Tibial nerve (tissue), 4 donors: ENCODE data around the gene ARPC5L. TPM values are rescaled to one million over a fixed set of nuclear protein-coding genes. Genes with fewer than 3 reads are reported as not detected.
A peak's percentile ranks its signal among the peaks of the same experiment; 100 is the strongest.

Experiments
- DNase-seq, 2 donors: peaks; one replicate each; pipeline ENCODE4 v3.0.0-alpha.2; 2019; ENCODE audit warnings: low spot score in 2 of 2
- H3K27ac ChIP-seq, 4 donors: fragments of 200-600 bp; sonication (generic) in 3 of 4; one replicate each; pipeline ENCODE4 v1.5.1; 2017 to 2019; ENCODE audit warnings: mild to moderate bottlenecking in 1 of 4
- H3K27me3 ChIP-seq, 2 donors: fragments of 200-600 bp; sonication (generic) in 1 of 2; one replicate each; pipeline versions ENCODE4 v1.5.1 to v1.6.0; 2017 to 2019
- H3K36me3 ChIP-seq, 3 donors: fragments of 200-600 bp; sonication (generic); one replicate each; pipeline ENCODE4 v1.5.1; 2018 to 2019
- H3K4me1 ChIP-seq, 4 donors: fragments of 200-600 bp; sonication (generic) in 3 of 4; one replicate each; pipeline ENCODE4 v1.5.1; 2017 to 2019
- H3K4me3 ChIP-seq, 4 donors: fragments of 200-600 bp; sonication (generic) in 3 of 4; one replicate each; pipeline ENCODE4 v1.5.1; 2017 to 2019; ENCODE audit warnings: mild to moderate bottlenecking in 1 of 4, moderate library complexity in 1 of 4
- H3K9me3 ChIP-seq, 4 donors: fragments of 200-600 bp; sonication (generic) in 3 of 4; one replicate each; pipeline ENCODE4 v1.5.1; 2017 to 2019
- CTCF ChIP-seq, 5 experiments: fragments of 200-600 bp in 3 of 5; fragments of 450-650 bp in 2 of 5; sonication (generic) in 3 of 5; IDR thresholded peaks; one replicate each; pipeline ENCODE4 v1.5.1; 2016 to 2019; ENCODE audit warnings: antibody characterized with exemption in 5 of 5, mild to moderate bottlenecking in 3 of 5, moderate library complexity in 2 of 5
- EP300 ChIP-seq, 2 donors: sonication (generic); formaldehyde crosslinking; IDR thresholded peaks; one replicate each; pipeline ENCODE4 v1.6.1; 2017; ENCODE audit warnings: antibody characterized with exemption in 2 of 2, mild to moderate bottlenecking in 1 of 2
- POLR2A ChIP-seq, 2 donors: fragments of 450-650 bp; IDR thresholded peaks; one replicate each; pipeline ENCODE4 v1.6.1; 2017; ENCODE audit warnings: antibody characterized with exemption in 2 of 2, mild to moderate bottlenecking in 2 of 2, moderate library complexity in 2 of 2
- WGBS, 2 donors: methylation state at CpG; one replicate each; pipeline ENCODE4 v1.1.5; 2018; 5-methylcytosine and 5-hydroxymethylcytosine counted together
- total RNA-seq, 4 donors: library from RNA; depleted of rRNA; stranded (reverse); fragments of >200 nt; gene quantifications; one replicate each; pipeline ENCODE4 v1.1.0, GENCODE V29; 2016

ARPC5L gene
- total RNA-seq, 4 donors from 2014 or later: 21.6 to 25.3 (median 24.2) TPM

- no peak for DNase-seq
These were observed 46.3 kb upstream of the ARPC5L start for GRCh38 chr9:124815601-124816000.

GRCh38 chr9:124818431-124819281 is 43.3 kb upstream of the ARPC5L start:
- Histone ChIP-seq H3K4me3 (no peak overlapping the region), H3K27me3 (no peaks in the 10 kb centered on the region), H3K4me1 (peaks cover 0 to 27% (median 12%) of the 10 kb centered on the region in 4 donors), H3K9me3 (no peaks in the 10 kb centered on the region), H3K27ac (peak overlapping the region in 2 of 4 donors; percentile 11 to 60), H3K36me3 (no peaks in the 10 kb centered on the region)
- TF ChIP-seq EP300 (IDR thresholded peaks at IDR 0.05): no peak
- TF ChIP-seq CTCF (IDR thresholded peaks at IDR 0.05): no peak
- no peak for TF ChIP-seq POLR2A (IDR thresholded peaks at IDR 0.05)
- 66 to 81% methylated on average over 13 to 17 of the region's 18 CpGs for WGBS, 2 donors
- DNase-seq: no peak

More at GRCh38 chr9:124815601-124816000, 46.3 kb upstream of the ARPC5L start:
- no peaks in the 10 kb centered on the region for H3K9me3 ChIP-seq
- no peak overlapping the region for H3K27ac ChIP-seq
- no peaks in the 10 kb centered on the region for H3K36me3 ChIP-seq
- H3K27me3 ChIP-seq: no peaks in the 10 kb centered on the region
- no peak for TF ChIP-seq POLR2A (IDR thresholded peaks at IDR 0.05)
- TF ChIP-seq CTCF (IDR thresholded peaks at IDR 0.05): no peak
- TF ChIP-seq EP300 (IDR thresholded peaks at IDR 0.05): no peak
- peaks cover 0 to 44% (median 30%) of the 10 kb centered on the region in 4 donors for H3K4me1 ChIP-seq
- WGBS, 2 donors: 86 to 92% methylated on average over 5 of the region's 5 CpGs
- no peak overlapping the region for H3K4me3 ChIP-seq

GRCh38 chr9:124820698-124821623 is 41.0 kb upstream of the ARPC5L start:
- WGBS, 2 donors: 43 to 54% methylated on average over 12 of the region's 12 CpGs

GRCh38 chr9:124828489-124829333 is 33.2 kb upstream of the ARPC5L start:
- TF ChIP-seq POLR2A (IDR thresholded peaks at IDR 0.05) (no peak), EP300 (IDR thresholded peaks at IDR 0.05) (no peak)
- Histone ChIP-seq H3K4me1 (peaks cover 0 to 31% (median 7%) of the 10 kb centered on the region in 4 donors), H3K27ac (no peak overlapping the region), H3K9me3 (no peaks in the 10 kb centered on the region), H3K36me3 (no peaks in the 10 kb centered on the region), H3K27me3 (no peaks in the 10 kb centered on the region), H3K4me3 (no peak overlapping the region)
- WGBS, 2 donors: 22 to 26% methylated on average over 2 of the region's 2 CpGs
- no peak for DNase-seq

More at GRCh38 chr9:124820698-124821623, 41.0 kb upstream of the ARPC5L start:
- H3K4me1 ChIP-seq: peaks cover 0 to 18% (median 7%) of the 10 kb centered on the region in 4 donors
- no peak for DNase-seq
- TF ChIP-seq CTCF (IDR thresholded peaks at IDR 0.05): peak in 2 of 5 experiments; percentile 21 to 42
- no peak for TF ChIP-seq POLR2A (IDR thresholded peaks at IDR 0.05)
- TF ChIP-seq EP300 (IDR thresholded peaks at IDR 0.05): peak in 1 of 2 donors; percentile 69
- no peaks in the 10 kb centered on the region for H3K36me3 ChIP-seq
- H3K4me3 ChIP-seq: no peak overlapping the region
- H3K9me3 ChIP-seq: no peaks in the 10 kb centered on the region
- H3K27ac ChIP-seq: peak overlapping the region in 2 of 4 donors; percentile 68 to 76
- H3K27me3 ChIP-seq: no peaks in the 10 kb centered on the region

- no peaks in the 10 kb centered on the region for H3K27me3 ChIP-seq
- TF ChIP-seq POLR2A (IDR thresholded peaks at IDR 0.05) (no peak), CTCF (IDR thresholded peaks at IDR 0.05) (no peak), EP300 (IDR thresholded peaks at IDR 0.05) (no peak)
- WGBS, 2 donors: 34 to 42% methylated on average over 5 of the region's 5 CpGs
- H3K27ac ChIP-seq: no peak overlapping the region
- H3K4me1 ChIP-seq: peaks cover 0 to 37% (median 9%) of the 10 kb centered on the region in 4 donors
- no peaks in the 10 kb centered on the region for H3K9me3 ChIP-seq
- H3K4me3 ChIP-seq: no peak overlapping the region
- H3K36me3 ChIP-seq: no peaks in the 10 kb centered on the region
- no peak for DNase-seq
These were observed 32.6 kb upstream of the ARPC5L start for GRCh38 chr9:124829334-124829669.
